ENCODE data around the gene FBXO44.

GRCh38 chr1:11643782-11644181 lies 10.9 kb upstream of the FBXO44 start:
- no peak for TF ChIP-seq CTCF (IDR thresholded peaks at IDR 0.05)
- no peak for TF ChIP-seq SIN3A (IDR thresholded peaks at IDR 0.05; ENCODE audit: borderline replicate concordance, insufficient read depth, low read depth, low read length)
- TF ChIP-seq POLR2AphosphoS5 (IDR thresholded peaks at IDR 0.05; ENCODE audit: low read depth, low read length): no peak
- TF ChIP-seq REST (IDR thresholded peaks at IDR 0.05; ENCODE audit: insufficient read depth in 1 of 2, low read depth in 2 of 2, low read length in 1 of 2): no peak

Measured in Panc1 (cell line).